IPS-18a (cell line): ENCODE data around the gene DOCK10.

ENCODE experiments used
- H3K27ac ChIP-seq: one replicate; pipeline ENCODE4 v1.5.1; 2013; ENCODE audit warnings: low read length
- H3K27me3 ChIP-seq: one replicate; pipeline ENCODE4 v1.6.1; 2013; ENCODE audit warnings: mild to moderate bottlenecking, low read length; ENCODE audit not compliant: control insufficient read depth, insufficient read depth
- H3K36me3 ChIP-seq: one replicate; pipeline ENCODE4 v1.6.1; 2013; ENCODE audit warnings: low read depth, low read length; ENCODE audit not compliant: control insufficient read depth
- H3K4me1 ChIP-seq: one replicate; pipeline ENCODE4 v1.6.1; 2013; ENCODE audit warnings: low read depth, low read length; ENCODE audit not compliant: control insufficient read depth
- H3K4me3 ChIP-seq: one replicate; pipeline ENCODE4 v1.5.1; 2013; ENCODE audit warnings: low read length
- H3K9ac ChIP-seq: one replicate; pipeline ENCODE4 v1.6.1; 2013; ENCODE audit warnings: mild to moderate bottlenecking, low read length, moderate library complexity
- H3K9me3 ChIP-seq: one replicate; pipeline ENCODE4 v1.6.1; 2013; ENCODE audit warnings: low read depth, low read length; ENCODE audit not compliant: control insufficient read depth

Gene DOCK10

DNA sequence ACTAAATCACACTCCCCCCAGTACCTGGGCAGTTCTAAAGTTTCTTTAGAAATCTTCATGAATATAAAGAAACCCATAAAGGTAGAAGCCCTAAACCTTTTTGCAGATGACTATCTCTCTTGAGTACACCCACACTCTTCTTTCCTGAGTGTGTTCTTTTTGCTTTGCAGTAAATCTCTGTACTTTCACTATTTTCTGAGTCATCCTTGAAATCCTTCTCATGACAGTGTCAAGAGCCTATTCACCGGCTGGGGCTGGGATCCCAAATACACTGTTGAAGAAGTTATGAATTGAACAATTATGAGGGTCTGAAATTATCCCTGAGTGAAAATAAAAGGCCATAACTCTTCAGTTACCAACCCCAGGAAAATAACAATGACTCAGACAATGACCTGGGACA is 192.2 kb downstream of the DOCK10 start:
- no peaks in the 10 kb centered on the region for H3K9me3 ChIP-seq
- no peak overlapping the region for H3K4me3 ChIP-seq
- H3K9ac ChIP-seq = no peak overlapping the region
- H3K36me3 ChIP-seq = no peaks in the 10 kb centered on the region
- H3K27ac ChIP-seq = no peak overlapping the region
- H3K4me1 ChIP-seq = no peaks in the 10 kb centered on the region
- H3K27me3 ChIP-seq = no peaks in the 10 kb centered on the region

DNA sequence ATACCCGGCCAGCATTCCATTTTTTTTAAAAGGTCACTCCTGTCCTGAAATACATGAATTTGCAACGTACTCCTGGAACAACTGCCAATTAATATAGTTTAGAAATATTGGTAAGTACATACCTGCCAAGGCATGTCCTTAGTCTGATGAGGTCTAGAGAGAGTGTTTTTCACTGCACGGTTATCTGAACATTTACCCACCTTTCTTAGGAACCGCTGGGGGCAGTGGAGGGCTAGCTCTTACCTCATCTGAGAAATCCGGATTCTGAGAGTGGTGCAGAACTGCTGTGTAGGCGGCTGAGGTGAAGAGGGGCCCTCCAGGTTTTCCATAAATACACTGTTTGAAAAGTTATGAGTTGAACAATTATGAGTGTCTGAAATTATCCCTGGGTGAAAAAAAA is 193.0 kb downstream of the DOCK10 start:
- H3K9me3 ChIP-seq = no peaks in the 10 kb centered on the region
- no peak overlapping the region for H3K9ac ChIP-seq
- no peaks in the 10 kb centered on the region for H3K27me3 ChIP-seq
- H3K4me3 ChIP-seq = no peak overlapping the region
- no peaks in the 10 kb centered on the region for H3K36me3 ChIP-seq
- H3K4me1 ChIP-seq = no peaks in the 10 kb centered on the region
- no peak overlapping the region for H3K27ac ChIP-seq

DNA sequence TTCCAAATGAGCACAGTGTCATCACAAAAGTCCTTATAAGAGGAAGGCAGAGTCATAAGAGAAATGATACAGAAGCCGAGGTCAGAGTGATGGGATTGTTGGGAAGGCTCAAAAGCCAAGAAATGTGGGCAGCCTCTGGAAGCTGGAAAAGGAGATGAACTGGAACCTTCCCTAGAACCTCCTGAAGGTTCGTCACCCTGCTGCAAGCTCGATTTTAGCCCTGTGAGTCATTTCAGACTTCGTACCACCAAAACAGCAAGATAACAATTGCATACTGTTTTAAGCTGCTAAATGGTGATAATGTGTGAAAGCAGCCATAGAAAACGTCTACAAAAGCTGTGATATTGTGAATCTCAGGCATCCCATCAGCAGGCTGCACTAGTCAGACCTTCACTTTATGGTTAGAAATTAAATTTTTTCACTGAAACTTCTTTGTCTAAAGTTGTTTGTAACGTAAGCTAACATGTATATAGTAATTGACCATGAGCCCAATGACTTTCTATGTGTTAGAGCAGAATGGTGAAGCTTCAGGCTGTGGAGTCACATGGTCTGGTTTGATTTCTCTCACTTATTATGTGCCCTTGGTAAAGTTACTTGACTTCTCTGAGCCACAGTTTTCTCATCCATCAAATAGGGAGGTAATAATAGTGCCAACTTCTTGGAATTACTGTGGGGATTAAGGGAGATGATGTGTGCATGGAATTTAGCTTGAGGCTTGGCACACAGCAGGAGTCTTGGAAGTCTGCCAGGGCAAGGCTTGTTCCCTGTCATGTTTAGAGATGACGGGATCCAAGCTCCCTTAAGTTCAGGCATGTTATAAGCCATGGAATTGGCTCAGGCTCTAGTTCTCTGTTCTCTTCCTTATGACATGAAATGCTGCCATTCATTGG is 194.1 kb downstream of the DOCK10 start:
- Histone ChIP-seq H3K9me3 (no peaks in the 10 kb centered on the region), H3K4me3 (no peak overlapping the region), H3K4me1 (no peaks in the 10 kb centered on the region), H3K27ac (no peak overlapping the region), H3K27me3 (no peaks in the 10 kb centered on the region), H3K9ac (no peak overlapping the region), H3K36me3 (no peaks in the 10 kb centered on the region)

DNA sequence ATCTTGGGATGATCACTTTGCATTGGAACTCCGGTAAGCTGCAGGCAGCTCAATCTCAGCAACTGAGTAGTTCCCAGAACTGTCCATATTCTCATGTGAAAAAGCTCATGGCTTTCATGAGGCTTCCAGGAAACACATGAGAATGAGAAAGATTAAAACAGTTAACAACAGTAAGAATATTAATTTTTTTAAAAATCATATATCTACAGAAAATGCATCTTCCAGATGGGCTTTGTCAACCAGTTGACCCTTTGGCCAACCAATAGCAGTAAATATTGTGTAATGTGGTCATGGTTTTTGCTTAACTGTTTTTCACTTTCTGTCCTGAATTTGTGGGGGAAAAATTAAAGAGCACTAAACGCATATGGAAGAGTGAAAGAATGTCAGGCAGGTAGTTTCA is 194.9 kb downstream of the DOCK10 start:
- Histone ChIP-seq H3K4me3 (no peak overlapping the region), H3K27me3 (no peaks in the 10 kb centered on the region), H3K9me3 (no peaks in the 10 kb centered on the region), H3K9ac (no peak overlapping the region), H3K27ac (no peak overlapping the region), H3K36me3 (no peaks in the 10 kb centered on the region), H3K4me1 (no peaks in the 10 kb centered on the region)

DNA sequence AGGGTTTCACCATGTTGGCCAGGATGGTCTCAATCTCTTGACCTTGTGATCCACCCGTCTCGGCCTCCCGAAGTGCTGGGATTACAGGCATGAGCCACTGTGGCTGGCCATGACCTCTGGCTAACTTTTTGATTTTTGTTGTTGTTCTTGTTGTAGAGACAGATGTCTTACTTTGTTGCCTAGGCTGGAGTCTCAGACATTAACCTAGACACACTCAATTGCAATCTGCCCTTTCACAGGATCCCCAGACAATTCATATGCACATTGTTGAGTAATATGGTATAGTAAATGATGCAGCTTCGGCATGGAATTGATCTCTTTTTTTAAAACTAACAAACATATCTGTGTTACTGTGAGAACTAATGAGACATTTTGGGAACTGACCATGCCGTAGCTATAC is 195.6 kb downstream of the DOCK10 start:
- Histone ChIP-seq H3K27me3 (no peaks in the 10 kb centered on the region), H3K9ac (no peak overlapping the region), H3K9me3 (no peaks in the 10 kb centered on the region), H3K27ac (no peak overlapping the region), H3K4me1 (no peaks in the 10 kb centered on the region), H3K36me3 (no peaks in the 10 kb centered on the region), H3K4me3 (no peak overlapping the region)

DNA sequence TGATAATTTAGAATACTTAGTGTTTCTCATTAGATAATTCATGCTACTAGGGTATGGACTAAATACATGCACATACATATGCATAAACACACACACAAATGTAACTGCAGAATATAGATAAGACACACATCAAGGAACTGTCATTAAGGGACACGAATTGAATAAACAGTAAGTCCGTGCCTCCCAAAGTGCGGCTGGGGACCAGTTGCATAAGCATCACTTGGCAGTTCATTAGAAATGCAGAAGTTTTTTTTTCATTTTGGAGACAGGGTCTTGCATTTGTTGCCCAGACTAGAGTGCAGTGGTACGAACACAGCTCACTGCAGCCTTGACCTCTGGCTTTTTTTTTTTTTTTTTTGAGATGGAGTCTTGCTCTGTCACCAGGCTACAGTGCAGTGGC is 196.1 kb downstream of the DOCK10 start:
- no peaks in the 10 kb centered on the region for H3K36me3 ChIP-seq
- H3K27me3 ChIP-seq = no peaks in the 10 kb centered on the region
- no peaks in the 10 kb centered on the region for H3K9me3 ChIP-seq
- no peak overlapping the region for H3K27ac ChIP-seq
- H3K9ac ChIP-seq = no peak overlapping the region
- no peak overlapping the region for H3K4me3 ChIP-seq
- no peaks in the 10 kb centered on the region for H3K4me1 ChIP-seq

DNA sequence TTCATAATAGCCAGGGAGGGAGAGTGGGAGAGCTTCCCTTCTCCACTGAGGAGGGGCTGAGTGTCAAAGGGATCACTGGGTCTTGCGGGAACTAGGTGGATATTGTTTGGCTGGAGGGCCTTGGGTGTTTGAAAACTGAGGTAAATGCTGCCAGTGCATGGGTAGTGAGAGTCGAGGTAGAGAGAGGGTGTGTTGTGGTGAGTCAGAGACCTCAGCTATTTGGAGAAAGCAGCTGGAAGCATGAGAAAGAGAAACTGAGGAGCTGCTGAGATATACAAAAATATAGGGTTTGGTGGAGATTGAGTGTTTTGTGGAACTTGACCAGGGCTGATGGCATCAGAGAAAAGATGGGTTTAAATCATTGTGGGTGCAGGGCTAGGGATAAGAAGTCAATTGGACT is 199.1 kb downstream of the DOCK10 start:
- no peak overlapping the region for H3K4me3 ChIP-seq
- H3K9me3 ChIP-seq = no peaks in the 10 kb centered on the region
- H3K9ac ChIP-seq = no peak overlapping the region
- no peaks in the 10 kb centered on the region for H3K36me3 ChIP-seq
- H3K27me3 ChIP-seq = no peaks in the 10 kb centered on the region
- no peak overlapping the region for H3K27ac ChIP-seq
- H3K4me1 ChIP-seq = no peaks in the 10 kb centered on the region

DNA sequence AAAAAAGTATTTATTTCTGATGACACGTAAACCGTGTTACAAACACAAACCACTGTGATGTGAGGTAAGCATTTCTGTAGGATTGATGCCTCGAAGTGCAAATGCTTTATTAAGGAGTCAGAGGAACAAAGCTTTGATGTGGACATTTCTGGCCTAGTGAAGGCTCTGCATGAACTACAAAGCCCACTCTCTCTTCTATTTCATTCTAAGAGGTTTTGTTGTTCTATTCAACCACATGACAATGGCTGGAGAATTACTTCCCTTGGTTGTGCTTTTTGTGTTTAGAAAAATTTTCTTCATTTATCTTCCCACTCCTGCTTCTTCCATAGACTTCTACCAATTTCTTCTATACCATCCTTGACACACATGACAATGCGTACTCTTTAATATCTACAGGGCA is 200.4 kb downstream of the DOCK10 start:
- H3K9ac ChIP-seq = no peak overlapping the region
- no peaks in the 10 kb centered on the region for H3K27me3 ChIP-seq
- no peak overlapping the region for H3K4me3 ChIP-seq
- H3K36me3 ChIP-seq = no peaks in the 10 kb centered on the region
- H3K9me3 ChIP-seq = no peaks in the 10 kb centered on the region
- no peaks in the 10 kb centered on the region for H3K4me1 ChIP-seq
- H3K27ac ChIP-seq = no peak overlapping the region

DNA sequence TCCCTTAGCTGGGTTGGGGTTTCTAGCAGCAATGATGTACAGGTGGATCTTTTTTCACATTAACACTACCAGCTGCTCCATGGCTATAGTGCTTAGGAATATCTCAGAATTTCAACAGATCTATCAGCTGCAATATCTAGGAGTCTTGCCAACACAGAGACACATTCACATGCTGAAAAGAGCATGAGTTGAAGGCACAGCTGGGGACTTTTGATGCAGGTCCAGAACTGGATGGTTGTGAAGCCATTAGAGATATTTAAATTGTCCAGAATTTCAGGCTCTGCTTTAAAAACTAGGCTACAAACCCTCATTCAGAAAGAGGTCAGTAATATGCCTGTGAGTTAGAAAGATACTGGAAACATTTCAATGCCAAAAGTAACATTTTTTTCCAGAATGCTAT is 203.9 kb downstream of the DOCK10 start:
- Histone ChIP-seq H3K4me1 (no peaks in the 10 kb centered on the region), H3K36me3 (no peaks in the 10 kb centered on the region), H3K4me3 (no peak overlapping the region), H3K9me3 (no peaks in the 10 kb centered on the region), H3K9ac (no peak overlapping the region), H3K27me3 (no peaks in the 10 kb centered on the region), H3K27ac (no peak overlapping the region)

DNA sequence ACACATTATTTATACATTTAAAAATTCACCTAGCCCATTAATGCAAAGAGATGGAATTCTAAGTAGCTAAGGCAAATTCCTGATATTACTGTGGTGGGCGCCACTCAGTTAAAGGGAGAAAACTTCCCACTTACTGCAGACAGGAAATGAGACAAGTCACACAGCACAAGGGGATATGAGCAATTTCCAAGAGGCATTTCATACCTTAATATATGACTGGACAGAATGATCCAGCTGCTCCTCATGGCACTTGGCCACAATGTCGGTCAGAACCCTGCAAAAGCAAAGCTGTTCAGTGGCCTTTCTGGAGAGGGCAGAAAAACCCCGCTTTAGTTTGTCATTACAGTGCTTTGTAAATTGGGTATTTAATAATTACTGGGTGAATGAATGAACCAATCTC is 204.7 kb downstream of the DOCK10 start:
- H3K36me3 ChIP-seq = no peaks in the 10 kb centered on the region
- H3K9ac ChIP-seq = no peak overlapping the region
- no peaks in the 10 kb centered on the region for H3K27me3 ChIP-seq
- H3K4me3 ChIP-seq = no peak overlapping the region
- no peak overlapping the region for H3K27ac ChIP-seq
- no peaks in the 10 kb centered on the region for H3K9me3 ChIP-seq
- no peaks in the 10 kb centered on the region for H3K4me1 ChIP-seq

DNA sequence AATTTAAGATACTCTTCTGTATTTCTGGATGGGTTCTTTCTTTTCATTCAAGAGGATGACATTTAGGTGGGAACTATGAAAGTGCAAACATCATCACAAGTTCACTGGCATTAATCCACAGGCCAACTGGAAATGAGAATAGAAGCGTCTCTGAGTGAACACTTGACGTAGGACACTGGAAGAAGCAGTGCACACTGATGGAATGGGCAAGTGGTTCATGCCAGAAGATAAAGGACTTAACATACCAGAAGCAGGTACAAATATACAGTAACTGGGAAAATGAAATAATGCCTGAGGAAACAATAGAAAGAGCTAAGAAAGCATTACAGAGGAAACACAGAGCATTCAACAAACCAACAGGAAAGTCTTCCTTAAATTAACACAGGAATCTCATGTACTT is 205.2 kb downstream of the DOCK10 start:
- Histone ChIP-seq H3K27me3 (no peaks in the 10 kb centered on the region), H3K9me3 (no peaks in the 10 kb centered on the region), H3K9ac (no peak overlapping the region), H3K4me1 (no peaks in the 10 kb centered on the region), H3K4me3 (no peak overlapping the region), H3K36me3 (no peaks in the 10 kb centered on the region), H3K27ac (no peak overlapping the region)

DNA sequence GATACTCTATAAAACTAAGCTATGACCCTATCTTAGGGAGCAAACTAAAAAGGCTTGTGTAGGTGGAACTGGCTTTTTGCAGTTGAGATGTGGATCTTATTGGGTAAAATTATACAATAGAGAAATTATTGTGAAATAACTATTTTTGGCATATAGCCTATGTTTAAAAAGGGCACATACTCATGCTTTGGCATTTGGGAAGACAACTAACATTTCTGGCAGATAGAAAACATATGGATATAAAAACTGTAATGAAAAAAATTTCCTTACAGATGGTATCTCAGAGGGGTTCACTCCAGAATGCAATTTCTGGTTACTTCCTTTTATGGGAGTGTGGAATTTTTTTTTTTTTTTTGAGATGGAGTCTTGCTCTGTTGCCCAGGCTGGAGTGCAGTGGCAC is 206.0 kb downstream of the DOCK10 start:
- no peaks in the 10 kb centered on the region for H3K27me3 ChIP-seq
- no peaks in the 10 kb centered on the region for H3K9me3 ChIP-seq
- no peaks in the 10 kb centered on the region for H3K36me3 ChIP-seq
- H3K27ac ChIP-seq = no peak overlapping the region
- H3K4me3 ChIP-seq = no peak overlapping the region
- no peaks in the 10 kb centered on the region for H3K4me1 ChIP-seq
- no peak overlapping the region for H3K9ac ChIP-seq
